ENCODE data around the gene EEIG1. TPM values are rescaled to one million over a fixed set of nuclear protein-coding genes. Genes with fewer than 3 reads are reported as not detected.
A peak's percentile ranks its signal among the peaks of the same experiment; 100 is the strongest.

Gene EEIG1
- total RNA-seq, 1 donor from 2014 or later: 26.4 TPM

GRCh38 chr9:127980060-127980705 is 606 bp downstream of the EEIG1 start:
- no peaks in the 10 kb centered on the region for H3K9me3 Mint-ChIP-seq (ENCODE audit: unreplicated experiment)
- no peaks in the 10 kb centered on the region for H3K9me3 ChIP-seq (ENCODE audit: insufficient read depth, low read depth, low read length)
- peak overlapping the region; percentile 76 for H3K4me3 ChIP-seq (ENCODE audit: insufficient read depth, low read depth, low read length)
- no peak for DNase-seq (ENCODE audit: low read depth)
- TF ChIP-seq CTCF (IDR thresholded peaks at IDR 0.05; ENCODE audit: insufficient read depth, low read depth, low read length): no peak
- no peak for TF ChIP-seq EZH2 (IDR thresholded peaks at IDR 0.05; ENCODE audit: insufficient read depth, low read length)
- peak overlapping the region; percentile 38 for H3K27ac ChIP-seq (ENCODE audit: low read depth, low read length)
- peak overlapping the region; percentile 97 for H3K4me2 ChIP-seq (ENCODE audit: low read length)
- H3K4me1 Mint-ChIP-seq (ENCODE audit: low read depth, unreplicated experiment): peaks cover 15% of the 10 kb centered on the region
- peak overlapping the region; percentile 56 for H2AFZ ChIP-seq (ENCODE audit: low read depth, low read length)
- H3K27me3 Mint-ChIP-seq (ENCODE audit: low read depth, unreplicated experiment): peaks cover 3% of the 10 kb centered on the region
- H3K27me3 ChIP-seq (ENCODE audit: insufficient read depth, low read length): no peaks in the 10 kb centered on the region
- peaks cover 37% of the 10 kb centered on the region for H3K4me1 ChIP-seq (ENCODE audit: insufficient read depth, low read length)
- no peak for FAIRE-seq
- H3K36me3 Mint-ChIP-seq (ENCODE audit: low read depth, unreplicated experiment): no peaks in the 10 kb centered on the region
- H3K9ac ChIP-seq (ENCODE audit: low read length): peak overlapping the region; percentile 81
- peak overlapping the region; percentile 95 for H3K4me3 Mint-ChIP-seq (ENCODE audit: unreplicated experiment)
- H3K27ac Mint-ChIP-seq (ENCODE audit: unreplicated experiment): peak overlapping the region; percentile 72
- peaks cover 47% of the 10 kb centered on the region for H3K79me2 ChIP-seq (ENCODE audit: insufficient read depth, low read length)
- H3K36me3 ChIP-seq (ENCODE audit: insufficient read depth, low read length): no peaks in the 10 kb centered on the region
- peaks cover 48% of the 10 kb centered on the region for H4K20me1 ChIP-seq (ENCODE audit: insufficient read depth, low read length)

DNA sequence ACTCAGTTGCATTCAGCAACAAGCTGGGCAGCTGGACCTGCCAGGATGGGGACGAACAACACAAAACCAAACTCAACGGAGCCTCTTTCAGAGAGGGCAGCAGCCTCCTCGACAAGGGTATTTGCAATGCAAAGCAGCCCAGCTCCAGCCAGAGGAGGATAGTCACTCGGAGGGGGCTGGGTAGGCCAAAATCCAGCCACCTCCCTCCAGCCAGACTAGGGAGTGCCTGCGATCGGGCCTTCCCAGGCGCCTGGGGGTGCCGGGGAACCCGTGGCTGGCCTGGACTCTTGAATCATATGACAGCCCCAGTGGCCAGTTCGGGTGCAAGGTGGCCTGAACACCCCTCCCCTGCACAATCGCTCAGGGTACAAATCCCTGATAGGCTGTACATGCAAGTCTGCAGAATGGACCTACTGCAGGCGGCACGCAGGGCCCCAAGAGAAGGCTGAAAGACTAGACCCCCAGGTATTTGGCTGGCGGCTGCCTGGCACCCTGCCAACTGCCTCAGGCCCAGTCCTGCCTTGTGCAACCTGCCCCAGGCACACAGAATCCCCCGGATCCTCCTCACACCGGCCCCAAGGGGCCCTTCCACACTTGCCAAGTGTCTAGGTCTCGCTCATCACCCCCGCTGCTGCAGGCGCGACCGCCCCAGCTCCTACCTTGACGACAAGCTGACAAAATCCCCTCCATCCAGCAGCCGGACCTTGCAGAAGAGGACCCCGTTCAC is 1.3 kb downstream of the EEIG1 start:
- Histone ChIP-seq H3K9me3 (ENCODE audit: insufficient read depth, low read depth, low read length) (no peaks in the 10 kb centered on the region), H3K79me2 (ENCODE audit: insufficient read depth, low read length) (peaks cover 54% of the 10 kb centered on the region), H3K4me1 (ENCODE audit: insufficient read depth, low read length) (peaks cover 41% of the 10 kb centered on the region), H3K9ac (ENCODE audit: low read length) (peak overlapping the region; percentile 81), H3K27ac (ENCODE audit: low read depth, low read length) (peak overlapping the region; percentile 11), H3K36me3 (ENCODE audit: insufficient read depth, low read length) (no peaks in the 10 kb centered on the region), H4K20me1 (ENCODE audit: insufficient read depth, low read length) (peaks cover 55% of the 10 kb centered on the region), H3K4me2 (ENCODE audit: low read length) (peak overlapping the region; percentile 97), H3K4me3 (ENCODE audit: insufficient read depth, low read depth, low read length) (peak overlapping the region; percentile 76), H2AFZ (ENCODE audit: low read depth, low read length) (peak overlapping the region; percentile 56), H3K27me3 (ENCODE audit: insufficient read depth, low read length) (no peaks in the 10 kb centered on the region)
- peaks cover 18% of the 10 kb centered on the region for H3K4me1 Mint-ChIP-seq (ENCODE audit: low read depth, unreplicated experiment)
- FAIRE-seq (no peak), DNase-seq (ENCODE audit: low read depth) (peak; percentile 7)
- peak overlapping the region; percentile 95 for H3K4me3 Mint-ChIP-seq (ENCODE audit: unreplicated experiment)
- no peak for TF ChIP-seq EZH2 (IDR thresholded peaks at IDR 0.05; ENCODE audit: insufficient read depth, low read length)
- no peak for TF ChIP-seq CTCF (IDR thresholded peaks at IDR 0.05; ENCODE audit: insufficient read depth, low read depth, low read length)
- no peaks in the 10 kb centered on the region for H3K36me3 Mint-ChIP-seq (ENCODE audit: low read depth, unreplicated experiment)
- no peaks in the 10 kb centered on the region for H3K27me3 Mint-ChIP-seq (ENCODE audit: low read depth, unreplicated experiment)
- no peaks in the 10 kb centered on the region for H3K9me3 Mint-ChIP-seq (ENCODE audit: unreplicated experiment)
- H3K27ac Mint-ChIP-seq (ENCODE audit: unreplicated experiment): peak overlapping the region; percentile 72

DNA sequence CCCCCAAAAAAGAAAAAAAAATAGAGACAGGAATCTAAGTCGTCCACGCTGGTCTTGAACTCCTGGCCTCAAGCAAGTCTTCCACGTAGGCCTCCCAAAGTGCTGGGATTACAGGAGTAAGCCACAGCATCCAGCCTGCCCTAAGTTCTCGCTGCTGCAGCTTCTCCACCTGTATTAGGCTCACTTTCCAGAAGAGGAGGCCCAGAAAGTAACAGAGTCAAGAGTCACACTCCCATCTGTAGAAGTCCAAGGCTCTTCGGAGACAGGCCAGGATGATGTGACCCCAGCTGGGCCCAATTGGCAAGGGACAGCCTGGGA is 1.8 kb downstream of the EEIG1 start:
- no peak overlapping the region for H3K27ac Mint-ChIP-seq (ENCODE audit: unreplicated experiment)
- FAIRE-seq: no peak
- H3K27me3 ChIP-seq (ENCODE audit: insufficient read depth, low read length): no peaks in the 10 kb centered on the region
- H3K4me1 ChIP-seq (ENCODE audit: insufficient read depth, low read length): peaks cover 45% of the 10 kb centered on the region
- no peaks in the 10 kb centered on the region for H3K36me3 ChIP-seq (ENCODE audit: insufficient read depth, low read length)
- H3K79me2 ChIP-seq (ENCODE audit: insufficient read depth, low read length): peaks cover 59% of the 10 kb centered on the region
- DNase-seq (ENCODE audit: low read depth): no peak
- H3K9me3 ChIP-seq (ENCODE audit: insufficient read depth, low read depth, low read length): no peaks in the 10 kb centered on the region
- peak overlapping the region; percentile 76 for H3K4me3 ChIP-seq (ENCODE audit: insufficient read depth, low read depth, low read length)
- H3K27ac ChIP-seq (ENCODE audit: low read depth, low read length): peak overlapping the region; percentile 11
- peaks cover 20% of the 10 kb centered on the region for H3K4me1 Mint-ChIP-seq (ENCODE audit: low read depth, unreplicated experiment)
- peaks cover 1% of the 10 kb centered on the region for H3K36me3 Mint-ChIP-seq (ENCODE audit: low read depth, unreplicated experiment)
- TF ChIP-seq EZH2 (IDR thresholded peaks at IDR 0.05; ENCODE audit: insufficient read depth, low read length) (no peak), CTCF (IDR thresholded peaks at IDR 0.05; ENCODE audit: insufficient read depth, low read depth, low read length) (no peak)
- H3K4me2 ChIP-seq (ENCODE audit: low read length): peak overlapping the region; percentile 97
- peak overlapping the region; percentile 81 for H3K9ac ChIP-seq (ENCODE audit: low read length)
- no peaks in the 10 kb centered on the region for H3K9me3 Mint-ChIP-seq (ENCODE audit: unreplicated experiment)
- no peak overlapping the region for H2AFZ ChIP-seq (ENCODE audit: low read depth, low read length)
- H3K27me3 Mint-ChIP-seq (ENCODE audit: low read depth, unreplicated experiment): no peaks in the 10 kb centered on the region
- H4K20me1 ChIP-seq (ENCODE audit: insufficient read depth, low read length): peaks cover 61% of the 10 kb centered on the region
- peak overlapping the region; percentile 95 for H3K4me3 Mint-ChIP-seq (ENCODE audit: unreplicated experiment)

Data from astrocyte (in vitro differentiated cells and primary cell).